OCI-LY3 (cell line): ENCODE measurements around the gene ANKRD37.

Source experiments
- CTCF ChIP-seq: fragments of 200-600, 300-600 bp; sonication (generic); IDR thresholded peaks from 2 replicates; pipeline ENCODE4 v1.5.1; 2014; ENCODE audit warnings: antibody characterized with exemption, low read length, low read depth
- EZH2phosphoT487 ChIP-seq: fragments of 200-600 bp; shearing (Covaris generic); IDR thresholded peaks from 2 replicates; pipeline ENCODE4 v1.6.1; 2018; ENCODE audit warnings: antibody characterized with exemption, mixed run types, low read depth

- TF ChIP-seq CTCF (no peak), EZH2phosphoT487 (no peak)
Observed at GRCh38 chr4:185412412-185412811, 15.8 kb downstream of the ANKRD37 start.
